ENCODE data around the gene L3MBTL2. TPM values are rescaled to one million over a fixed set of nuclear protein-coding genes. Genes with fewer than 3 reads are reported as not detected.

The L3MBTL2 gene
- total RNA-seq, 1 experiment from 2014 or later, result 33.6 TPM

DNA sequence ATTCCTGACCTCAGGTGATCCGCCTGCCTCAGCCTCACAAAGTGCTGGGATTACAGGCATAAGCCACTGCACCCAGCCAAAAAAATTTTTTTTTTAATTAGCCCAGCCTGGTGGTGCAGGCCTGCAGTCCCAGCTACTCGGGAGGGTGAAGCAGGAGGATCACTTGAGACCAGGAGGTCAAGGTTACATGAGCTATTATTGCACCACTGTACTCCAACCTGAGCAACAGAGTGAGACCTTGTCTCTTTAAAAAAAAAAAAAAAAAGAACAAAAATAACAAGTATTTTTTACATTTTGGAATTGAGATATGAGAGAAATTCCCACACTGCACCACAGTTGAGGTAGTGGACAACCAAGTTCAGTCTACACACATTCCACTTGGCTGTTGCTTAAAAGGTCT, 13.6 kb upstream of the L3MBTL2 start:
- no peak overlapping the region for H3K27ac Mint-ChIP-seq

More for the DNA sequence above, 13.6 kb upstream of the L3MBTL2 start:
- no peak for DNase-seq
- Mint-ChIP-seq H3K4me1 (peaks cover under 1 to 7% of the 10 kb centered on the region in 2 experiments; a peak in 2 of 4 replicates), H3K36me3 (ENCODE audit: insufficient read depth in 1 of 3, low read depth in 3 of 3) (no peaks in the 10 kb centered on the region), H3K27me3 (ENCODE audit: low read depth) (peaks cover 9% of the 10 kb centered on the region), H3K9me3 (no peaks in the 10 kb centered on the region), H3K4me3 (no peak overlapping the region)
- Histone ChIP-seq H3K23ac (ENCODE audit: insufficient read length, low read depth, low read length) (no peak overlapping the region), H2BK12ac (ENCODE audit: insufficient read length, low read depth, low read length) (no peak overlapping the region), H3K4me2 (ENCODE audit: insufficient read depth, insufficient read length, low read length) (no peak overlapping the region), H3K56ac (ENCODE audit: insufficient read length, low read depth, low read length) (no peak overlapping the region), H2AK5ac (ENCODE audit: insufficient read length, low read length) (no peak overlapping the region), H3K27me3 (ENCODE audit: insufficient read depth, low read length) (no peaks in the 10 kb centered on the region; the same call in 1 of the 2 replicates), H2AFZ (ENCODE audit: low read length) (no peak overlapping the region), H3K79me1 (ENCODE audit: insufficient read depth, low read depth, low read length, poor library complexity, severe bottlenecking) (no peaks in the 10 kb centered on the region), H3K4ac (ENCODE audit: low read depth, low read length) (no peak overlapping the region), H4K5ac (ENCODE audit: insufficient read length, low read depth, low read length) (no peak overlapping the region), H3K9ac (ENCODE audit: extremely low read depth, insufficient read length, low read length) (no peak overlapping the region), H3K9me3 (ENCODE audit: control insufficient read depth, low read depth, low read length) (no peaks in the 10 kb centered on the region), H4K8ac (replicated peaks; ENCODE audit: insufficient read length, low read depth, low read length) (no peak overlapping the region), H3K14ac (ENCODE audit: insufficient read depth, low read length) (no peak overlapping the region), H3T11ph (ENCODE audit: low read length) (no peak overlapping the region), H3K18ac (ENCODE audit: insufficient read length, low read depth, low read length) (no peak overlapping the region), H3K79me2 (ENCODE audit: insufficient read depth, low read length) (no peaks in the 10 kb centered on the region), H2BK20ac (ENCODE audit: low read depth, low read length, poor library complexity, severe bottlenecking) (no peak overlapping the region), H3K27ac (ENCODE audit: insufficient read length, low read depth, low read length) (no peak overlapping the region), H2BK15ac (ENCODE audit: low read depth, low read length) (no peak overlapping the region), H3K4me1 (ENCODE audit: insufficient read depth, low read length) (no peaks in the 10 kb centered on the region), H2BK120ac (ENCODE audit: low read depth, low read length, poor library complexity, severe bottlenecking) (no peak overlapping the region), H3K23me2 (ENCODE audit: insufficient read length, low read depth, low read length, poor library complexity, severe bottlenecking) (no peaks in the 10 kb centered on the region), H4K91ac (ENCODE audit: insufficient read length, low read depth, low read length) (no peak overlapping the region), H2BK5ac (ENCODE audit: insufficient read length, low read length) (no peak overlapping the region), H4K20me1 (ENCODE audit: control insufficient read depth, insufficient read depth, insufficient read length) (no peaks in the 10 kb centered on the region)
- TF ChIP-seq, protein P1, sequence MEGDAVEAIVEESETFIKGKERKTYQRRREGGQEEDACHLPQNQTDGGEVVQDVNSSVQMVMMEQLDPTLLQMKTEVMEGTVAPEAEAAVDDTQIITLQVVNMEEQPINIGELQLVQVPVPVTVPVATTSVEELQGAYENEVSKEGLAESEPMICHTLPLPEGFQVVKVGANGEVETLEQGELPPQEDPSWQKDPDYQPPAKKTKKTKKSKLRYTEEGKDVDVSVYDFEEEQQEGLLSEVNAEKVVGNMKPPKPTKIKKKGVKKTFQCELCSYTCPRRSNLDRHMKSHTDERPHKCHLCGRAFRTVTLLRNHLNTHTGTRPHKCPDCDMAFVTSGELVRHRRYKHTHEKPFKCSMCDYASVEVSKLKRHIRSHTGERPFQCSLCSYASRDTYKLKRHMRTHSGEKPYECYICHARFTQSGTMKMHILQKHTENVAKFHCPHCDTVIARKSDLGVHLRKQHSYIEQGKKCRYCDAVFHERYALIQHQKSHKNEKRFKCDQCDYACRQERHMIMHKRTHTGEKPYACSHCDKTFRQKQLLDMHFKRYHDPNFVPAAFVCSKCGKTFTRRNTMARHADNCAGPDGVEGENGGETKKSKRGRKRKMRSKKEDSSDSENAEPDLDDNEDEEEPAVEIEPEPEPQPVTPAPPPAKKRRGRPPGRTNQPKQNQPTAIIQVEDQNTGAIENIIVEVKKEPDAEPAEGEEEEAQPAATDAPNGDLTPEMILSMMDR (conservative IDR thresholded peaks at IDR 0.05), result no peak
- WGBS (ENCODE audit: extremely low coverage, insufficient read length, low lambda C conversion rate), result no CpG with 5 or more reads among the region's 2 CpGs
